ENCODE data around the gene FHIT. TPM values are rescaled to one million over a fixed set of nuclear protein-coding genes. Genes with fewer than 3 reads are reported as not detected.

FHIT gene
- polyA plus RNA-seq, 1 of the 3 experiments (the other 2 are of a cell fraction) = 0.41 TPM

DNA sequence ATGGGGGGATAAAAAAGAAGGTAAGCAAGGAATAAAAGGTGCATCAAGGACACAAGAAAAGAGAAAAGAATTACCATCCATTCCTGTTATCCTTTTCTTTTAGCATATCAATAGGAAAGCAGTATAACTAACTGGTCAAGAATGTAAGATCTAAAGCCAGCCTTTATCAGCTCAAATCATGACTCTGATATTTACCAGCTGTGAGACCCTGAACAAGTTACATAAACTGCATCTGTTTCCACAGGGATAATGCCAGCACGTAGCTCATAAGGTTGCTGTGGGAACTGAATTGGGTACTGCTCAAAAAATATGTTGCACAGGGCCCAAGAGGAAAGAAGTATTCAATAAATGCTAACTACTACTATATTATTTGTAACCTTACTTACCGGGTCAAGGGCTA, 1109.2 kb downstream of the FHIT start:
- Histone ChIP-seq H3K9ac (no peak overlapping the region), H3K9me2 (no peaks in the 10 kb centered on the region), H3K4me1 (ENCODE audit: control insufficient read depth in 1 of 2, insufficient read depth in 2 of 2, low read depth in 1 of 2, low read length in 1 of 2) (no peaks in the 10 kb centered on the region), H3K27me3 (ENCODE audit: insufficient read depth) (no peaks in the 10 kb centered on the region), H3K27ac (ENCODE audit: low read depth in 2 of 2, low read length in 1 of 2) (no peak overlapping the region), H3K4me3 (ENCODE audit: low read depth in 2 of 2, low read length in 1 of 2) (no peak overlapping the region), H3K36me3 (replicated peaks in 1 of 2; ENCODE audit: control insufficient read depth in 1 of 2, insufficient read depth in 2 of 2, low read length in 1 of 2) (no peaks in the 10 kb centered on the region), H4K20me1 (ENCODE audit: insufficient read depth) (no peaks in the 10 kb centered on the region), H3K79me2 (ENCODE audit: insufficient read depth) (no peaks in the 10 kb centered on the region), H2AFZ (ENCODE audit: low read depth) (no peak overlapping the region), H3K9me3 (no peaks in the 10 kb centered on the region), H3F3A (replicated peaks; ENCODE audit: insufficient read depth) (no peaks in the 10 kb centered on the region), H3K4me2 (no peak overlapping the region)
- peak; percentile 8 for DNase-seq
- ChIA-PET POLR2A (no interaction called here), CTCF (no interaction called here)
- 41% methylated on average over 2 of the region's 2 CpGs for WGBS (ENCODE audit: low lambda C conversion rate)
- TF ChIP-seq RXRA (IDR thresholded peaks at IDR 0.05; ENCODE audit: borderline replicate concordance, low read depth) (no peak), GATA2 (CRISPR knock-in tag; IDR thresholded peaks at IDR 0.05) (peak; percentile 49; the same call in 1 of the 2 replicates)

DNA sequence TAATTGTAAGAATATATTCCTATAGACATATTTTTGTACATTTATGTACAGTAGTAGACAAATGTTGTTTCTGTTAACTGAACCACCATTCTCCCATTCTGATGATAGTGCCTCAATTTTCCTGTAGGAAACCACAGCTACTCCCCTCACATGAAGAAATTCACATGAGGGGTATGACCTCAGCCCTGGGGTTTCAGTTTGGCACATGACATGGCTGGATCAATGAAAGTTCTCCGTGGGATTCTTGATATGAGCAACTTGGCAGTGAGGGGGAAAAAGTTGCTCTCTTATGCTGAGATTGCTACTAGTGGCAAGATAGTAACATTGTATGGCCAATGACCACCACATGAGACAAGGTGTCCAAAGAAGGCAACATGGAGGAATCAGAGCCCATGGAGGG, 1111.1 kb downstream of the FHIT start:
- TF ChIP-seq YY1 (IDR thresholded peaks at IDR 0.05; ENCODE audit: low read depth) = no peak
- TF ChIP-seq RFX5 (IDR thresholded peaks at IDR 0.05; ENCODE audit: low read length) = no peak
- no peak for TF ChIP-seq SIN3A (IDR thresholded peaks at IDR 0.05; ENCODE audit: borderline replicate concordance, low read depth, low read length)
- TF ChIP-seq, protein P1, sequence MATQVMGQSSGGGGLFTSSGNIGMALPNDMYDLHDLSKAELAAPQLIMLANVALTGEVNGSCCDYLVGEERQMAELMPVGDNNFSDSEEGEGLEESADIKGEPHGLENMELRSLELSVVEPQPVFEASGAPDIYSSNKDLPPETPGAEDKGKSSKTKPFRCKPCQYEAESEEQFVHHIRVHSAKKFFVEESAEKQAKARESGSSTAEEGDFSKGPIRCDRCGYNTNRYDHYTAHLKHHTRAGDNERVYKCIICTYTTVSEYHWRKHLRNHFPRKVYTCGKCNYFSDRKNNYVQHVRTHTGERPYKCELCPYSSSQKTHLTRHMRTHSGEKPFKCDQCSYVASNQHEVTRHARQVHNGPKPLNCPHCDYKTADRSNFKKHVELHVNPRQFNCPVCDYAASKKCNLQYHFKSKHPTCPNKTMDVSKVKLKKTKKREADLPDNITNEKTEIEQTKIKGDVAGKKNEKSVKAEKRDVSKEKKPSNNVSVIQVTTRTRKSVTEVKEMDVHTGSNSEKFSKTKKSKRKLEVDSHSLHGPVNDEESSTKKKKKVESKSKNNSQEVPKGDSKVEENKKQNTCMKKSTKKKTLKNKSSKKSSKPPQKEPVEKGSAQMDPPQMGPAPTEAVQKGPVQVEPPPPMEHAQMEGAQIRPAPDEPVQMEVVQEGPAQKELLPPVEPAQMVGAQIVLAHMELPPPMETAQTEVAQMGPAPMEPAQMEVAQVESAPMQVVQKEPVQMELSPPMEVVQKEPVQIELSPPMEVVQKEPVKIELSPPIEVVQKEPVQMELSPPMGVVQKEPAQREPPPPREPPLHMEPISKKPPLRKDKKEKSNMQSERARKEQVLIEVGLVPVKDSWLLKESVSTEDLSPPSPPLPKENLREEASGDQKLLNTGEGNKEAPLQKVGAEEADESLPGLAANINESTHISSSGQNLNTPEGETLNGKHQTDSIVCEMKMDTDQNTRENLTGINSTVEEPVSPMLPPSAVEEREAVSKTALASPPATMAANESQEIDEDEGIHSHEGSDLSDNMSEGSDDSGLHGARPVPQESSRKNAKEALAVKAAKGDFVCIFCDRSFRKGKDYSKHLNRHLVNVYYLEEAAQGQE (IDR thresholded peaks at IDR 0.05; ENCODE audit: low read depth, low read length) = no peak
- TF ChIP-seq FOXJ3 (CRISPR knock-in tag; IDR thresholded peaks at IDR 0.05) = no peak
- TF ChIP-seq MEF2A (IDR thresholded peaks at IDR 0.05; ENCODE audit: borderline replicate concordance, low read depth) = no peak
- TF ChIP-seq NRF1 (IDR thresholded peaks at IDR 0.05; ENCODE audit: low read depth, low read length) = no peak
- TF ChIP-seq TEAD4 (IDR thresholded peaks at IDR 0.05; ENCODE audit: borderline replicate concordance, insufficient read depth) = no peak
- TF ChIP-seq RAD21 (IDR thresholded peaks at IDR 0.05; ENCODE audit: low read length) = no peak
- no peak for TF ChIP-seq GATA2 (CRISPR knock-in tag; IDR thresholded peaks at IDR 0.05)
- no peak for TF ChIP-seq NFIC (IDR thresholded peaks at IDR 0.05; ENCODE audit: borderline replicate concordance)
- TF ChIP-seq, protein P2, sequence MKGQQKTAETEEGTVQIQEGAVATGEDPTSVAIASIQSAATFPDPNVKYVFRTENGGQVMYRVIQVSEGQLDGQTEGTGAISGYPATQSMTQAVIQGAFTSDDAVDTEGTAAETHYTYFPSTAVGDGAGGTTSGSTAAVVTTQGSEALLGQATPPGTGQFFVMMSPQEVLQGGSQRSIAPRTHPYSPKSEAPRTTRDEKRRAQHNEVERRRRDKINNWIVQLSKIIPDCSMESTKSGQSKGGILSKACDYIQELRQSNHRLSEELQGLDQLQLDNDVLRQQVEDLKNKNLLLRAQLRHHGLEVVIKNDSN (IDR thresholded peaks at IDR 0.05; ENCODE audit: borderline replicate concordance, low read depth) = no peak
- TF ChIP-seq EZH2phosphoT487 (IDR thresholded peaks at IDR 0.05; ENCODE audit: borderline replicate concordance, low read depth) = no peak
- TF ChIP-seq, protein P3, sequence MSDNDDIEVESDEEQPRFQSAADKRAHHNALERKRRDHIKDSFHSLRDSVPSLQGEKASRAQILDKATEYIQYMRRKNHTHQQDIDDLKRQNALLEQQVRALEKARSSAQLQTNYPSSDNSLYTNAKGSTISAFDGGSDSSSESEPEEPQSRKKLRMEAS (IDR thresholded peaks at IDR 0.05; ENCODE audit: low read depth) = no peak
- TF ChIP-seq, protein P4, sequence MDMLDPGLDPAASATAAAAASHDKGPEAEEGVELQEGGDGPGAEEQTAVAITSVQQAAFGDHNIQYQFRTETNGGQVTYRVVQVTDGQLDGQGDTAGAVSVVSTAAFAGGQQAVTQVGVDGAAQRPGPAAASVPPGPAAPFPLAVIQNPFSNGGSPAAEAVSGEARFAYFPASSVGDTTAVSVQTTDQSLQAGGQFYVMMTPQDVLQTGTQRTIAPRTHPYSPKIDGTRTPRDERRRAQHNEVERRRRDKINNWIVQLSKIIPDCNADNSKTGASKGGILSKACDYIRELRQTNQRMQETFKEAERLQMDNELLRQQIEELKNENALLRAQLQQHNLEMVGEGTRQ (IDR thresholded peaks at IDR 0.05; ENCODE audit: borderline replicate concordance, low read depth, low read length) = no peak
- Histone ChIP-seq H3K9me2 (no peaks in the 10 kb centered on the region), H4K20me1 (ENCODE audit: insufficient read depth) (no peaks in the 10 kb centered on the region), H3K27ac (ENCODE audit: low read depth in 2 of 2, low read length in 1 of 2) (no peak overlapping the region), H3K4me2 (no peak overlapping the region), H3K79me2 (ENCODE audit: insufficient read depth) (no peaks in the 10 kb centered on the region), H3K4me1 (ENCODE audit: control insufficient read depth in 1 of 2, insufficient read depth in 2 of 2, low read depth in 1 of 2, low read length in 1 of 2) (no peaks in the 10 kb centered on the region), H3F3A (replicated peaks; ENCODE audit: insufficient read depth) (no peaks in the 10 kb centered on the region), H3K27me3 (ENCODE audit: insufficient read depth) (no peaks in the 10 kb centered on the region), H3K36me3 (replicated peaks in 1 of 2; ENCODE audit: control insufficient read depth in 1 of 2, insufficient read depth in 2 of 2, low read length in 1 of 2) (no peaks in the 10 kb centered on the region), H2AFZ (ENCODE audit: low read depth) (no peak overlapping the region), H3K4me3 (ENCODE audit: low read depth in 2 of 2, low read length in 1 of 2) (no peak overlapping the region), H3K9ac (no peak overlapping the region), H3K9me3 (no peaks in the 10 kb centered on the region)
- DNase-seq = no peak
- WGBS (ENCODE audit: low lambda C conversion rate) = 83% methylated on average over 1 of the region's 1 CpG
- ChIA-PET CTCF (no interaction called here), POLR2A (no interaction called here)
